HepG2 (cell line): ENCODE data around the gene S100P. TPM values are rescaled to one million over a fixed set of nuclear protein-coding genes. Genes with fewer than 3 reads are reported as not detected.

Source experiments
- ARID5B ChIP-seq: IDR thresholded peaks from 2 replicates; pipeline ENCODE4 v1.4.0; 2020; ENCODE audit warnings: mild to moderate bottlenecking, missing genetic modification reagents
- ATF7 ChIP-seq, 2 experiments: fragments of 450-650 bp in 1 of 2; sonication (generic) in 1 of 2; formaldehyde crosslinking in 1 of 2; IDR thresholded peaks; 2 replicates each; pipeline versions ENCODE4 v1.4.0 to v1.6.1; 2016 to 2020; ENCODE audit warnings: antibody characterized with exemption in 1 of 2, mild to moderate bottlenecking in 1 of 2, missing genetic modification reagents in 1 of 2
- CEBPB ChIP-seq: IDR thresholded peaks from 2 replicates; pipeline ENCODE4 v1.6.1; 2011; ENCODE audit warnings: low read depth, low read length, improper control_type of control experiment, borderline replicate concordance
- ETV5 ChIP-seq: IDR thresholded peaks from 2 replicates; pipeline ENCODE4 v1.6.1; 2018; ENCODE audit warnings: missing biosample characterization, missing genetic modification reagents, inconsistent platforms, borderline replicate concordance
- HDAC2 ChIP-seq: sonication (generic); formaldehyde crosslinking; IDR thresholded peaks from 2 replicates; pipeline ENCODE4 v1.4.0; 2020; ENCODE audit warnings: missing genetic modification reagents
- HNF1B ChIP-seq: sonication (generic); formaldehyde crosslinking; IDR thresholded peaks from 2 replicates; pipeline ENCODE4 v1.5.1; 2020; ENCODE audit warnings: mild to moderate bottlenecking, moderate library complexity, missing genetic modification reagents
- LCORL ChIP-seq, 2 experiments: fragments of 450-650 bp in 1 of 2; sonication (generic) in 1 of 2; formaldehyde crosslinking in 1 of 2; IDR thresholded peaks; 2 replicates each; pipeline versions ENCODE4 v1.5.0 to v1.6.1; 2017 to 2020; ENCODE audit warnings: antibody characterized with exemption in 1 of 2, missing genetic modification reagents in 1 of 2
- MXD4 ChIP-seq: IDR thresholded peaks from 2 replicates; pipeline ENCODE4 v1.6.1; 2016; ENCODE audit warnings: mild to moderate bottlenecking, missing biosample characterization, missing genetic modification reagents
- PBX2 ChIP-seq: IDR thresholded peaks from 2 replicates; pipeline ENCODE4 v1.6.1; 2016; ENCODE audit warnings: control low read depth
- SOX13 ChIP-seq, 3 experiments: fragments of 450-650 bp in 1 of 3; sonication (generic) in 1 of 3; formaldehyde crosslinking in 1 of 3; IDR thresholded peaks in 2 of 3; conservative IDR thresholded peaks in 1 of 3; 2 replicates each; pipeline versions ENCODE4 v1.5.0 to v1.6.1; 2016 to 2020; ENCODE audit warnings: antibody characterized with exemption in 1 of 3, mild to moderate bottlenecking in 1 of 3, missing compliant biosample characterization in 1 of 3, missing genetic modification reagents in 1 of 3, moderate library complexity in 1 of 3
- SOX5 ChIP-seq: IDR thresholded peaks from 2 replicates; pipeline ENCODE4 v1.6.1; 2016; ENCODE audit warnings: borderline replicate concordance
- THAP11 ChIP-seq: IDR thresholded peaks from 2 replicates; pipeline ENCODE4 v1.6.1; 2016; ENCODE audit warnings: missing biosample characterization, missing genetic modification reagents
- TMF1 ChIP-seq: sonication (generic); formaldehyde crosslinking; IDR thresholded peaks from 2 replicates; pipeline ENCODE4 v1.8.1; 2022; ENCODE audit warnings: low read depth, missing genetic modification reagents
- YEATS2 ChIP-seq: sonication (generic); formaldehyde crosslinking; IDR thresholded peaks from 2 replicates; pipeline ENCODE4 v1.4.0; 2020; ENCODE audit warnings: missing genetic modification reagents, borderline replicate concordance
- ZMYM4 ChIP-seq: sonication (generic); formaldehyde crosslinking; IDR thresholded peaks from 2 replicates; pipeline ENCODE4 v1.8.1; 2023; ENCODE audit warnings: mild to moderate bottlenecking, missing genetic modification reagents
- ZNF687 ChIP-seq: sonication (generic); formaldehyde crosslinking; IDR thresholded peaks from 2 replicates; pipeline ENCODE4 v1.5.1; 2020; ENCODE audit warnings: mild to moderate bottlenecking, missing genetic modification reagents, moderate library complexity
- polyA plus RNA-seq, 8 experiments: library from polyadenylated mRNA; depleted of rRNA in 3 of 8; stranded (reverse) in 7 of 8; unstranded in 1 of 8; fragments of >200 nt; fragmentation: Illumina TruSeq in 4 of 8; extraction: Trizol in 4 of 8; gene quantifications; 2 replicates each; pipeline versions ENCODE4 v1.2.1 to v1.2.3, GENCODE V29; 2011 to 2016; ENCODE audit warnings: low read depth in 4 of 8, missing spikeins in 1 of 8, mixed read lengths in 1 of 8; ENCODE audit not compliant: insufficient read depth in 1 of 8
- total RNA-seq, 5 experiments: library from RNA; depleted of rRNA; stranded (reverse); fragments of >200 nt; fragmentation: Illumina TruSeq; extraction: Trizol; gene quantifications; 2 replicates each; pipeline ENCODE4 v1.2.3, GENCODE V29; 2016; ENCODE audit warnings: low read depth in 1 of 5

Gene S100P
- total and polyA plus RNA-seq, 2 of the 13 experiments (the other 11 are each of a cell fraction or from before 2014, with no cell fraction given) = 278 to 1,649 TPM

- TF ChIP-seq ARID5B (CRISPR knock-in tag) (peak; percentile 48), THAP11 (CRISPR knock-in tag) (peak; percentile 51), YEATS2 (CRISPR knock-in tag) (peak; percentile 36; the same call in 1 of the 2 replicates), ZMYM4 (peak; percentile 68), ATF7 (IDR thresholded peaks at IDR 0.05) (no peak), ATF7 (CRISPR knock-in tag; IDR thresholded peaks at IDR 0.05) (no peak), SOX5 (peak; percentile 34; the same call in 1 of the 2 replicates), SOX13 (IDR thresholded peaks at IDR 0.05) (no peak), SOX13 (CRISPR knock-in tag; conservative IDR thresholded peaks at IDR 0.05 in 1 of 2, IDR thresholded peaks at IDR 0.05 in 1 of 2) (no peak), LCORL (IDR thresholded peaks at IDR 0.05) (no peak), LCORL (CRISPR knock-in tag; IDR thresholded peaks at IDR 0.05) (0 out of 2 replicates have a peak, but pooled peaks have one; percentile 41), HNF1B (CRISPR knock-in tag) (0 out of 2 replicates have a peak, but pooled peaks have one; percentile 23), TMF1 (CRISPR knock-in tag) (no peak), CEBPB (no peak), ZNF687 (CRISPR knock-in tag) (peak; percentile 19; the same call in 1 of the 2 replicates), MXD4 (CRISPR knock-in tag) (peak; percentile 75; the same call in 1 of the 2 replicates), ETV5 (peak; percentile 36; the same call in 1 of the 2 replicates), HDAC2 (CRISPR knock-in tag) (peak; percentile 38; the same call in 1 of the 2 replicates), PBX2 (CRISPR knock-in tag) (peak; percentile 50; the same call in 1 of the 2 replicates)
Measured at GRCh38 chr4:6647582-6648230, 46.0 kb upstream of the S100P start (continued).
